ENCODE data around the gene ELP5. TPM values are rescaled to one million over a fixed set of nuclear protein-coding genes. Genes with fewer than 3 reads are reported as not detected.

The ELP5 gene
- total RNA-seq, 1 experiment from 2014 or later = 58.2 TPM

DNA sequence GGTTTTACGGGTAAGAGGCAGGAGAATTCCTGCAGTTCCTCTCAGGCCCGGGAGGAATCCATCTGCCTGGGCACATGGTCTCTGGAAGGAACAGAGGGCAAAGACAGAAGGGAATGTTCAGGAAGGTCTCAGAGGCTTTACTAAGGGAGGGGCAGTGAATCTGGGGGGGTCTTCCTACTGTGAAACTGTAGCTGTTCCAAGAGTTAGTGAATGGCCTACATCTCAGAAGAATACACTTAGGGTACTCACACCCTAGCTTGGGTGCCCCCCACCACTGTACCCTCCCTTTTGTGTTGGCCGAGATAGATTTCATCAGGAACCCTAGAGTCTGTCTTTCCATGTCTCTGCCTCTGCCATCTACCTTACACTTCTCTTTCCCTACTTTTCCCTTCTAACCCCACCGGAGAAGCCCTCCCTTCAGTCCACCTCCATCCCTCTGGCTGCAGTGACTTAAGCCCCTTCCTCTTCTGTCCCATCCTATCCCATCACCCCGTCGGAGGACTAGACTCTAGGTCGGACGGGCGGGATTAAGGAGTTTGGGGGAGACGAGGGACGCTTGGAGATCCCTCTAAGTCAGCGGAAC lies 32.7 kb upstream of the ELP5 start:
- DNase-seq (ENCODE audit: low read depth) = no peak

DNA sequence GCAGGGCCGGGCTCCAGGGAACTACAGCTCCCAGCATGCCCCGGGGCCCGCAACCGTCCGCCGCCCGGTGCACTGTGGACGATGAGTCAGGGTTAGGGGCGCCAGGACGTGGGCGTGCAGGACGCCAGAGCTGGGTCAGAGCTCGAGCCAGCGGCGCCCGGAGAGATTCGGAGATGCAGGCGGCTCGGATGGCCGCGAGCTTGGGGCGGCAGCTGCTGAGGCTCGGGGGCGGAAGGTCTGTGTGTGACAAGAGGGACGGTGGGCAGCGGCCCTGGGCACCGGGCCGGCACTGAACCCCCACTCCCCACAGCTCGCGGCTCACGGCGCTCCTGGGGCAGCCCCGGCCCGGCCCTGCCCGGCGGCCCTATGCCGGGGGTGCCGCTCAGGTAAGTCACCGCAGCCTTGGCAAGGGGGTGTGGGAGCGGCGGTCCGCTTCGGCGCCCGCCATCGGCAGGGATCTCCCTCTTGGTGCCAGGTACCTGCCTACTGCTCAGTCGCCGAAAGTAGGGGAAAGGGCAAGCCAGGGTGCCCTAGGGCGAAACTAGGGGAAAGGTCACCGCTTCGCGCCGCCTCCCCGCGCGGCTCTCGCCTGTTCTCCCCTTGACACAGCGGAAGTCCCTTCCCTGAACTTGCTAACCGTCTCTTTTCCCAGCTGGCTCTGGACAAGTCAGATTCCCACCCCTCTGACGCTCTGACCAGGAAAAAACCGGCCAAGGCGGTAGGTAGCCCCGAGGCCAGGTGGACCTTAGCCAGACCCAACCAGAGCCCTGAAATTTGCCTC lies 32.0 kb upstream of the ELP5 start, which contains the start of the genes ACADVL and DLG4:
Gene ACADVL, plus strand, starts transcription at position 127 of the 781 bp plus-strand sequence. Its CDS starts 47 bp downstream, at position 174.
Gene DLG4, minus strand, starts transcription at position 25 of the 781 bp plus-strand sequence.
- DNase-seq (ENCODE audit: low read depth) = peak; percentile 88

DNA sequence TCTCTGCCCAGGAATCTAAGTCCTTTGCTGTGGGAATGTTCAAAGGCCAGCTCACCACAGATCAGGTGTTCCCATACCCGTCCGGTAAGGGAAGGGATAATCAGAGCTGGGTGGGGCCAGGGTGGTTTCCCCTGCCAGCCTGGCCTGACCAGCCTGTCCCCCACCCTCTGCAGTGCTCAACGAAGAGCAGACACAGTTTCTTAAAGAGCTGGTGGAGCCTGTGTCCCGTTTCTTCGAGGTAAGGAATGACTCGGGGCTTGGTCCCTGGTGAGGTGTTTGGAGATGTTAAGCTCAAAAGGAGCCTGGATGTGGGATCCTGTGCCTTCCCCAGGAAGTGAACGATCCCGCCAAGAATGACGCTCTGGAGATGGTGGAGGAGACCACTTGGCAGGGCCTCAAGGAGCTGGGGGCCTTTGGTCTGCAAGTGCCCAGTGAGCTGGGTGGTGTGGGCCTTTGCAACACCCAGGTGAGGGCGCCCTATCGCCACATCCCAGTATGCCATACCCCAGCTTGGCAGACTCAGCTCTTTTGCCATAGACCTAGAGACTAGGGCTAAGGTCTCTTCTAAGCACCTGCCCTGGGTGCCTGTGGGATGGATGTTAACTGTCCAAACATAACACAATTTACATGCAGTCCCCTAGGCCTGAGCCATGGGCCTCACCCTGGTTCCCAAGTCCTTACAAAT lies 31.3 kb upstream of the ELP5 start:
- DNase-seq (ENCODE audit: low read depth) = peak; percentile 68

DNA sequence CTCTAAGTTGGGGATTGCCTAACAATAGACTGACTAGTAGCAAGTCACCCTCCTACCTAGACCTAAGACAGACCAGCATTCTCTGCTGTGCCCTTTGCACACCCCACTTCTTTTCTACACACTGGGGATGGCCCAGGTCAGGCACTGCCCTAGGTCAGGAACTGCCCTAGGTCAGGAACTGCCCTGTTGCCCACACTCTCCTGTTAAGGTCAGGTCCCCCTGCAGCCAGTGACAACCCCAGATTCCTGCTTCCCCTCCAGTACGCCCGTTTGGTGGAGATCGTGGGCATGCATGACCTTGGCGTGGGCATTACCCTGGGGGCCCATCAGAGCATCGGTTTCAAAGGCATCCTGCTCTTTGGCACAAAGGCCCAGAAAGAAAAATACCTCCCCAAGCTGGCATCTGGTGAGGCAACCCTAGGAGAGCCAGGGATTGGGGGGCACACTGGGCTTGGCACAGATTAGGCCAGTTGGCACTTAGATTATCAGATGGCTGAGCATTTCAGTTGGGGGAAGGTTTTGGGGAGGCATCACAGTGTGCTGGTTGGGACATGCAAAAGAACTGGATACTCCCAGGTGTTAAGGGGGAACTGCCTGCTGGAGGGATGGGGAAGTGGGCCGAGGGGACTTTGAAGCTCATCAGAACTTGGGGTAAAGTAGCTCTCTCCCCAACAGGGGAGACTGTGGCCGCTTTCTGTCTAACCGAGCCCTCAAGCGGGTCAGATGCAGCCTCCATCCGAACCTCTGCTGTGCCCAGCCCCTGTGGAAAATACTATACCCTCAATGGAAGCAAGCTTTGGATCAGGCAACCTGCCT lies 30.5 kb upstream of the ELP5 start:
- no peak for DNase-seq (ENCODE audit: low read depth)

DNA sequence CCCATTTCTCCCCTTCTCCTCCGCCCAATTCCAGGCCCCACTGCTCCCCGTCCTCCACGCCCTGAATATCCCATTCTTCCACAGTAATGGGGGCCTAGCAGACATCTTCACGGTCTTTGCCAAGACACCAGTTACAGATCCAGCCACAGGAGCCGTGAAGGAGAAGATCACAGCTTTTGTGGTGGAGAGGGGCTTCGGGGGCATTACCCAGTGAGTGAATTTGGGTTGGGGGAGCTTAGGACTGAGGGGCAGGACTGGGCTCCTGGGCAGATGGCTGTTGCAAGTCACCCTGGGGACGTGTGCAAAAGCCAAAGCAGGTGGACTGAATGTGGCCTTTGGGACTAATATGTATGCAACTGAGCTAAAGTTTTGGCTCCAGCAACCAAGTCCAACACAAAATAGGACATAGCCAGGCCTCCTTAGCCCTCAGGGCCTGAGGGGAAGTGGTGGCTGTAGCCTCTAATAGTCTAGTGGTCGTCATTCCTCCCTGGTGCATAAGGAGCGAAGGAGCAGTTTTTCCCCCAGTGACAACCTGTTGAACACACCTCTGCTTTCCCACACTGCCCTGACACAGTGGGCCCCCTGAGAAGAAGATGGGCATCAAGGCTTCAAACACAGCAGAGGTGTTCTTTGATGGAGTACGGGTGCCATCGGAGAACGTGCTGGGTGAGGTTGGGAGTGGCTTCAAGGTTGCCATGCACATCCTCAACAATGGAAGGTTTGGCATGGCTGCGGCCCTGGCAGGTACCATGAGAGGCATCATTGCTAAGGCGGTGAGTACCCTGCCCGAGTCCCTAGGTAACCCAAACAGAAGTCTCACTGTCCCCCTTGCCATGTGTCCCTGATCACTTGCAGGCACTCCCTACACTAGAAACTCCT lies 29.7 kb upstream of the ELP5 start:
- no peak for DNase-seq (ENCODE audit: low read depth)

DNA sequence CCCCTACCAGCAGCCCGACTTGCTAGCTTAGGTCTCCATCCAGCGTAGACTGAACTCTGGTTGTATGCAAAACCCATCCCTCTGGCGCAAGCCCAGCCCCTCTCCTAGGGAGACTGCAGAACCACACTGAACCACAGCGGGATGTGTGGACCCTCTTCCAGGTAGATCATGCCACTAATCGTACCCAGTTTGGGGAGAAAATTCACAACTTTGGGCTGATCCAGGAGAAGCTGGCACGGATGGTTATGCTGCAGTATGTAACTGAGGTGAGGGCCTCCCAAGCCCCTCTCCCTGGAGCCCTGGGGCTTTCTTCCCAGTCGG lies 29.1 kb upstream of the ELP5 start:
- DNase-seq (ENCODE audit: low read depth) = no peak

DNA sequence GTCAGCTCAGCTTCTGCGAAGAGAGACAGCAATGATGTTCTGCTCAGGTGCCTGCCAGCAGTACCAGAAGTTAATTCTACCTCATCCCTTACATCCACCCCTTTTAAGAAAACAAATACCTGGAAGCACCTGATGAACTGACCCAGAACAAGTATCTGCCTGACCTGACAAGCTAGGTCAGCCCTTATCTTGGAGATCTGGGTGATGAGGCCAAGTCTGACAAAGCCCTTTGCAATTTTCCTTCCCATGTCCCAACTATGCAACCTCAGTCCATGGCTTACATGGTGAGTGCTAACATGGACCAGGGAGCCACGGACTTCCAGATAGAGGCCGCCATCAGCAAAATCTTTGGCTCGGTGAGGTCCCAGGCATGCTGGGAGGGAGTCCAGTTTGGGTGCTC lies 28.6 kb upstream of the ELP5 start:
- DNase-seq (ENCODE audit: low read depth) = no peak

DNA sequence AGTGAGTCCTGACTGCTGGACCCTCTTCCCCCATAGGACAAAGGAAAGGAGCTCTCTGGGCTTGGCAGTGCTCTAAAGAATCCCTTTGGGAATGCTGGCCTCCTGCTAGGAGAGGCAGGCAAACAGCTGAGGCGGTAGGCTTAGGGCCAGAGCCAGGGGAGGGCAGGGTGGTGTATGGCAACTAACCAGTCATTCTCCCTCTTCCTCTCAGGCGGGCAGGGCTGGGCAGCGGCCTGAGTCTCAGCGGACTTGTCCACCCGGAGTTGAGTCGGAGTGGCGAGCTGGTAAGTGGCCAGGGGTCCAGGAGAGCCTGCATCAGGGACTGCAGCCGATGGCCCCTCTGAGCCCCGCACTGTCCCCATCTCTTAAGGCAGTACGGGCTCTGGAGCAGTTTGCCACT lies 27.9 kb upstream of the ELP5 start:
- DNase-seq (ENCODE audit: low read depth) = peak; percentile 68

DNA sequence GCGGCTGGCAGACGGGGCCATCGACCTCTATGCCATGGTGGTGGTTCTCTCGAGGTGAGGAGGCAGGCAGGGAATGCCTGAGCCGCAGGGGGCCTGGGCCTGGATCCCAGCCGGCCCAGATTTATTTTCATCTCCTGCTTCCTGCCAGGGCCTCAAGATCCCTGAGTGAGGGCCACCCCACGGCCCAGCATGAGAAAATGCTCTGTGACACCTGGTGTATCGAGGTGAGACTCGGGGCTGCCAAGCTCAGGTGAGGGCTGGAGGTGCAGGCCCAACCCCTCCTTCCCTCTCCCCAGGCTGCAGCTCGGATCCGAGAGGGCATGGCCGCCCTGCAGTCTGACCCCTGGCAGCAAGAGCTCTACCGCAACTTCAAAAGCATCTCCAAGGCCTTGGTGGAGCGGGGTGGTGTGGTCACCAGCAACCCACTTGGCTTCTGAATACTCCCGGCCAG lies 27.3 kb upstream of the ELP5 start:
- DNase-seq (ENCODE audit: low read depth) = no peak

DNA sequence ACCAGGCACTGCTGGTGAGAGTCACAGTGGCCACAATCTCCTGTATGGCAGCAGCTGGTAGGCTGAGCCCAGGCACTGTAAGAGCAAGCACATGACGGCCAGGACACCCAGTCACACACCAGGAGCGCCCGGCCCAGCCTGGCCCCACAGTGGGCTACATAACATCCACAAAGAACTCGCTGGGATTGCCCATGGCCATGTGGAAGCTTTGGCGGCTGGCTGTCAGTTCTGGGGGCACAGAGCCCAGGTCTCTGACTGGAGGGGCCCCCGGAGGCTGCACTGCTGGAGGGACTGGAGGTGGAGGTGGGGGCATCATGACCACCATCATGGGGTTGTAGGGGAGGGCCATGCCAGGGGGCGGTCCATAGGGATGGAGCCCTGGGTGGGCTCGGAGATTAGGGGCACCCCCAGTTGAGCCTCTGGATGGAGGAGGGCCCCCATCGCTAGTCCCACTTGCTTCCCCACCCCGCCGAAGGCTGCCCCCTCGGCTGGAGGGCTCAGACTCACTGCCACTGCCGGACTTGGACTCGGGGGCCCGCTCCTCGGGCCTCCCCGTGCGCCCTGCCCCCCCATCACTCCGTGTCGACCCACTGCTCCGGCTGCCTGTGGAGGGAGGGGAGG lies 26.2 kb upstream of the ELP5 start:
- DNase-seq (ENCODE audit: low read depth) = no peak

DNA sequence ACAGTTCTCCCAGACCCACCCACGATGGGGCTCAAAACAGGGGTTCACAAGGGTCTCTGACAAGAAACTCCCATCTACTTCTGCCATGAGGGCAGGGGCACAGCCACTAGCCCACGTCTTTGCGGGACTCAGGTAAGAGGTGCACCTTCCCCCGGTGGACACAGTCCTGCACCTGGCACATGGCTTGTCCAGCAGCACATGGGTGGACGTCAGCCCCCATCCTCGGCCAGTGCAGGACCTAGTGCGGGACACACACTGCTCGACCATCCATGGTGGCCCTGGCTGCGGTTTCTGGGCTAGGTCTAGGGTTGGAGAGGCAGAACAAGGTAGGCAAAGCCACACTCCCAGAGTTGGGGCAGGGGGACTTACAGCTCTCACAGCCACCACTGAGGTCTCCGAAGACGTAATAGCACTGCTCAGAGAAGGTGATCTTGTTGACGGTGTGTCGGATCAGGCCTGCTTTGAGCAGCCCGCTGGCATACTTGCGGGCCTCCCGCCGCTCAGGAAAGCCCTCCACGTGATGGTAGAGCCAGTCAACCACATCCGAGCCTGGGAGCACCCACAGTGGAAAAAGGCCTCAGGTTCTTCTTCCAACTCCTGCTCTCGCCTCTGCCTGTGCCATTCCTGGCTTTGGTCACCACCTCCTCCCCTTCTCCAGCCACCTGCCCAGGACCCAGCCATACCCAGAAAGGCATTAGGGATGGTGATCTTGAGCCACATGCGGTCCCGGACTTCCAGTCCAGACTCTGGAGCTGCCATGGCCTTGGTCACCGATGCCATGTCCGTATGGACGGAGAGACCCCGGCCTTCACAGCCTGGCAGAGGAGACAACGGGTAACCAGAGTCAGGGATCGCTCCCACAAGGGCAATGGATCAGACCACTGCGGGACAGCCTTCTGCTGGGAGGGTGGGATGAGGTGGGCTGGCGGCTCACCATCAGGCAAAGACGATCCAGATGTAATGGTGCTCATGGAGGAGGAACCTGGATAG lies 25.0 kb upstream of the ELP5 start:
- no peak for DNase-seq (ENCODE audit: low read depth)

DNA sequence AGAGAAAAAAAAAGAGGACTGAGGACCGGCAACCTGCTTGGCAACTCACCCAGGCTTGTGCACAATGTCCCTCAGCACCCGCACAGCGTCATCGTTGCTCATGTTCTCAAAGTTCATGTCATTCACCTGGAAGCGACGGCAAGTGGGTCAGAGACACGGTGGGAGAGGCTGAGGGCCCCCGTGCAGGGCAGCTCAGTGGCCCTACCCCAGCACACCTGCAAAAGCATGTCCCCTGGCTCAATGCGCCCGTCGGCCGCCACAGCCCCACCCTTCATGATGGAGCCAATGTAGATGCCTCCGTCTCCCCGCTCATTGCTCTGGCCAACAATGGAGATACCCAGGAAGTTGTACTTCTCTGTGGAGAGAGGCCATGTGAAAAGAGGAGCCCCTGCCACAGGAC lies 23.1 kb upstream of the ELP5 start:
- DNase-seq (ENCODE audit: low read depth) = no peak

DNA sequence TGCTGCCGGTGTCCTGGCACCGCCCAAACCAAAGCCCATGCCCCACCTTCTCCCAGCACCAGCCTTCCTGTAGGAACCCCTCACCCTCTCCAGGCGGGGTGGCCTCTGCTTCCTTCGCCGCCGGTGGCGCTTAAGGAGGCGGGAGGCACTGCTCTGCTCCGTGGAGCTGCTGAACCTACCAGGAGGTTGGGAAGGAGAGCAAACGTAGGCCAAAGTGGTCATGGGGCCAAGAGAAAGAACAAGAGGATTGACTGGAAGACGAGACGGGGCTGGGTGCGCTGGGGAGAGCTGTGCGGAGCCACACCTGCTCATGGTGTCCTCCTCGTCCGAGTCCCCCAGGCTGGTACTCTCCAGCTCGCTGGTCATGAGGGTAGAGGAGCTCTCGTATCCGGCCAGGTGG lies 22.5 kb upstream of the ELP5 start:
- DNase-seq (ENCODE audit: low read depth) = no peak

DNA sequence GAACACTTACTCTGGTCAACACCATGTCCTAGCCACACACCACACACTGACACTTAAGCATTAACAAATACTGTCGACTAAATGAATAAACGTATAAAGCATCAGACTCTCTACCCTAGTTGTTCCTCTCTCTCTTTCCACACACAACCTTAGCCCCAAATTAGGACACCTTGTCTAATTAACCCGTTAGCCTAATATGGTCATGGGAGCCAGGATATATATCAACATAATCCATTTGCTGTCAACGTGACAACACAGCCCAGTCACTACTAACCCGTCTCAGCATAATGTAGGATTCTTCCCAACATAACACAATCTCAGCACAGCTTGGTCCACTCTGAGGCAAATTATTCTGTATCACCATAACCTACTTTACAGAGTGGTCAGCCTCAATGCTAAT lies 19.9 kb upstream of the ELP5 start:
- no peak for DNase-seq (ENCODE audit: low read depth)

DNA sequence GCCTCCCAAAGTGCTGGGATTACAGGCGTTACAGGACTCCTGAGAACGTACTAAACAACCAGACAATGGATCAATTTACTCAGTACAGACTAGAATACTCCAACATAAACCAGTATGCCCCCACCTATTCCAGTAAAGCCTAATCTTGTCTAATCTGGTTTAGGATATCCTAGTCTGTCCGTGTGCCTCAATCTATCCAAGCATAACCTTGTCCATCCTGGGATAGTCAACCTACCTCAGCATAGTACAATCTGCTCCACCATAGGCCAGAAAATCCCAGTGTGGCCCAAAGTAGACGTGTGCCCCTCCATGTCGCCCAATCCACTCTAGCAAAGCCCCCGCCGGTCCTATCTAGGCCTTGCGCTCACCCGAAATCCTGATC lies 18.3 kb upstream of the ELP5 start:
- DNase-seq (ENCODE audit: low read depth) = no peak

DNA sequence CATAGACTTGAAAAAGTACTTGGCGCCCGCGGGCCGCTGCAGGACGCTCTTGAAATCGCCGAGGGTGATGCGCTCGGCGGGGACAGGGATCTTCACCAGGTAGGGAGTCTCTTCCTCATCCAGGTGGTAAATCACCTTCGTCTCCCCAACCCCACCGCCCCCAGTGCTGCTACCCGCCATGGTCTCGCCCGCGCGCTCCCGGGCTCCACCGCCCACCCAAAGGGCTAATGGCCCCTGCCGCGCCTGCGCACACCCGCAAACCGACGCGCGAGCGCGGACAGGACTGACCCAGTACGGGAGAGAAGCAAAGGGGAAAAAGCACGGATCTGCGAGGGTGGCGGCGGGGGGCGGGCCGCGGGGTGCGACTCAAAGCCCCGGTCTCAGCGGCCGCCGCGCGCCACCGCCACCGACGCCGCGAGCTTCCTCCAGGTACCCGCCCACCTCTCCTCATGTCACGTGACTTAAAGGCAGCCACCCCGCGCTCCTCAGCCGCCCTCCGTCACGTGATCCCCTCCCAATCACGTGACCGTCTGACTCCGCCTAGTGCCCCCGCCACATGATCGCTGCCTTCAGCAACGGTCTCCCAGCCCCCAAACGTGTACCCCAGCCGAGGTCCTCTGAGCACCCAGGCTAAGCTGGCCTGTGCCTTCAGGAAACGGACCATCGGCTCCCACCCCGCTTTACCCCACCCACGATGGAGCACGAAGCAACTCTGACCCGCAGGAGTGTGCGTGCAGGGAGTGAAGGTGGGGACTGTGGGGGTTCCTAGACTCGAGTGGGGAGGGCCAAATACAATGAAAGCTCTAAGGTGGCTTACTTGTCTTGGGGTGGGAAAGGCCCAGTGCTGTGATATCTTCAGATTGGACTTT lies 17.7 kb upstream of the ELP5 start, which contains the start of gene DVL2:
Gene DVL2, minus strand, starts transcription at position 435 of the 869 bp plus-strand sequence. Its CDS starts 255 bp downstream, at position 180.
- DNase-seq (ENCODE audit: low read depth) = peak; percentile 93

DNA sequence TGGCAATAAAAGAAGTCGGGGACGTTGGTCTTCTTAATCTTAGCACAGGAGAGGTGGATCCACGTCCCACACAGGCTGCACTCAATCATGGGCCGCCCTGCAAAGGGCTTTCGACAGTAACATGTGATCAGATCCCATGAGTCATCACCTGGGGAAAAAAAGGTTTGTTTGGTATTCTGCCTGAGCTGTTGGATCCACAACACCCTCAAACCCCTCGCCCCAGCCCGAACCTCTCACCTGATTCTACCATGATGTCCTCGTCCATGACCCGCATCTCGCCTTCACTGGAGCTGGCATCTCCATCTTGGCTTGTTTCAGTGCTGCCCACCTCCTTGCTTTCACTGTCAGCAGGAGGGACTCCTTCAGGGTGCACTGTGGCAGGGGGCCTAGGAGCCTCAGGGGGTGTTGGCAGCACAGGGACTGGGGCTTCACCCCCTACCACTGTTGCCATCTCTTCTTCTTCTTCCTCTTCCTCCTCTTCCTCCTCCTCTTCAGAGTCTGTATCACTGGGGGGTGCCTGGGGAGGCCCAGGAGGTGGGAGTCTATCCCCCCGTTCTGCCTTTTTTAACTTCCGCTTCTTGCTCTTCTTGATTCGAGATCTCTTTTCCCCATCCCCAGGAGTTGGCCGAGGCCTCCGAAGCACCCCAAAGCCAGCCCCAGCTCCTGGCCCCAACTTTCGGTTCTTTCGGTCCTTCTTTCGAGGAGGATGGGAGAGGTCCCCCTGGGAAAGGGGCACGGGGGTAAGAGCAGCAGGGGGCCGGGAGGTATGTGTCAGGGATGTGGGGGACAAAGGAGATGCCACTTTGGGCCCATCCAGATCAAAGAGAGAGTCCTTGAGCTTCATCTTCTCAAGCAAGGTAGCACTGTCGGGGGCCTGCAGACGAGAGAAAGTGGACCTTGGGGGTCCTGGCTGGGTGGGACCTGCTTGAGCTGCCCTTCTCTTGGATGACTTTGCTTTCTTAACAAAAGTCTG lies 16.0 kb upstream of the ELP5 start:
- DNase-seq (ENCODE audit: low read depth) = no peak
